SKM-1 treated with dmso at 0.1 percent for 144 hours (cell line): ENCODE measurements around the gene OR51E1.
A peak's percentile ranks its signal among the peaks of the same experiment; 100 is the strongest.

Experiments
- DNase-seq: peaks from one replicate; lab custom pipeline; 2025; ENCODE audit not compliant: unreplicated experiment; lab: John Stamatoyannopoulos, UW

The OR51E1 gene

GRCh38 chr11:4643682-4644081 is at the start of gene OR51E1:
Gene OR51E1, plus strand, starts transcription at chr11:4643982. Its CDS starts 8,545 bp downstream, at chr11:4652527.
- no peak for DNase-seq

- no peak for DNase-seq
These were observed 38.7 kb upstream of the OR51E1 start for GRCh38 chr11:4605057-4605456.

GRCh38 chr11:4606231-4607015 is 37.4 kb upstream of the OR51E1 start:
- no peak for DNase-seq

- DNase-seq, result no peak
These were observed 36.7 kb upstream of the OR51E1 start for GRCh38 chr11:4607096-4607495.

GRCh38 chr11:4607781-4608666 is 35.8 kb upstream of the OR51E1 start, which contains the start of gene TRIM68:
Gene TRIM68, minus strand, starts transcription at chr11:4608231. Its CDS starts 2,727 bp downstream, at chr11:4605504.
- DNase-seq, result peak; percentile 88

- no peak for DNase-seq
These were observed 33.4 kb upstream of the OR51E1 start for GRCh38 chr11:4610258-4610935.

GRCh38 chr11:4611986-4612385 is 31.8 kb upstream of the OR51E1 start:
- no peak for DNase-seq

- DNase-seq, result no peak
These were observed 27.8 kb upstream of the OR51E1 start for GRCh38 chr11:4615856-4616444.

- no peak for DNase-seq
These were observed 24.3 kb upstream of the OR51E1 start for GRCh38 chr11:4619514-4619913.

GRCh38 chr11:4626207-4627099 is 17.3 kb upstream of the OR51E1 start:
- peak; percentile 55 for DNase-seq

GRCh38 chr11:4636136-4636535 is 7.6 kb upstream of the OR51E1 start:
- no peak for DNase-seq

GRCh38 chr11:4636962-4637661 is 6.7 kb upstream of the OR51E1 start, which contains the start of gene OR51D1:
Gene OR51D1, plus strand, starts transcription at chr11:4637477. Its CDS starts 2,314 bp downstream, at chr11:4639791.
- DNase-seq, result peak; percentile 41

- no peak for DNase-seq
These were observed 6.1 kb upstream of the OR51E1 start for GRCh38 chr11:4637662-4638047.

GRCh38 chr11:4639931-4640330 is 3.9 kb upstream of the OR51E1 start:
- DNase-seq, result no peak

- DNase-seq, result no peak
These were observed 2.3 kb upstream of the OR51E1 start for GRCh38 chr11:4641501-4641900.

GRCh38 chr11:4642043-4642442 is 1.7 kb upstream of the OR51E1 start:
- no peak for DNase-seq

- no peak for DNase-seq
These were observed 706 bp upstream of the OR51E1 start for GRCh38 chr11:4643076-4643475.

- DNase-seq, result no peak
These were observed 451 bp downstream of the OR51E1 start for GRCh38 chr11:4644233-4644632.

GRCh38 chr11:4645974-4646373 is 2.2 kb downstream of the OR51E1 start:
- no peak for DNase-seq
